ENCODE results near the gene CEP72. TPM values are rescaled to one million over a fixed set of nuclear protein-coding genes. Genes with fewer than 3 reads are reported as not detected.
A peak's percentile ranks its signal among the peaks of the same experiment; 100 is the strongest.

Gene CEP72
- total RNA-seq, 1 experiment from 2014 or later = 24.8 TPM

DNA sequence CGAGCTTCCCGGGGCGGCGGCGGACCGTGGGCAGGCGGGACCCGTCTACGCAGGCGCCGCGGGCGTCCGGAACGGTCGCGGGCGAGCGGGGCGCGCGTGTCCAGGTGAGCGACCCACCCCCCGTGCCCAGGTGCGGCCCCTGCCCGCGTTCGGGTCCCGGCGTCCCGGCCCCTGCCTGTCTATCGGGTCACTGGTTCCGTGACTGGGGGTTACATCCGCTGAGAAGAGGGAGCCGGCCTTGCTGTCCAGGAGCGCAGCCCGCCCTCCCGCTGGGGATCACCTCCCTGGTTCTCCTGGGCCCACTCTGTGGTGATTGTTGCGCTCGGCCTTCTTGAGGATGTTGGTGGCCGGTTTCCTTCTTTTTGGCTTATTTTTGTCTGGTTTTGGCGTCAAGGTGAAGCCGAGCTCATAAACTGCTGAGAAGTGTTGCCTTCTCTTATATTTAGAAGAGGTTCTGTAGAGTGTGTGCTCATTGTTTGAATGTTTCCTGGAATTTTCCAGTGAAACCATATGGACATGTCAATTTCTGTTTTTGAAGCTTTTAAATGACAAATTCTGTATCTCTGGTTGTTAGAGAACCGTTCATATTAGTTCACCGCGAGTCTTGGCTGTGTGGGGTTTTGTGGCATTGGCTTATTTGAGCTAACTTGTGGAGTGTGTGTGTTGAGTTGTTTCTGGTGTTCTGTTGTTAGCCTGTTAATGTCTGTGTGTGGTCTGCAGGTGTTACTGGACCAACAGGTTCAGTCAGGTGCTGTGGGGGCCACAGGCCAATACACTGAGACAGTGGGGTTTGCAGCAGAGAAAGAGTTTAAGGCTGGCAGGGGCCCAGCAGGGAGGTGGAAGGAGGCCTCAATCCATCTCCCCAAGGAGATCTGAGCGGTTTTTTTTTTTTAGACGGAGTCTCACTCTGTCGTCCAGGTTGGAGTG lies 621 bp downstream of the CEP72 start:
- H3K9ac ChIP-seq (ENCODE audit: extremely low read depth, insufficient read length, low read length) = no peak overlapping the region
- H3K27ac Mint-ChIP-seq = peak overlapping the region; percentile 46 to 81 (median 46)
- peak overlapping the region; percentile 55; the same call in 1 of the 2 replicates for H3K14ac ChIP-seq (ENCODE audit: insufficient read depth, low read length)
- DNase-seq = no peak
- H4K20me1 ChIP-seq (ENCODE audit: control insufficient read depth, insufficient read depth, insufficient read length) = no peaks in the 10 kb centered on the region
- H3K9me3 ChIP-seq (ENCODE audit: control insufficient read depth, low read depth, low read length) = no peaks in the 10 kb centered on the region
- no peak overlapping the region for H3K23ac ChIP-seq (ENCODE audit: insufficient read length, low read depth, low read length)
- TF ChIP-seq, protein P1, sequence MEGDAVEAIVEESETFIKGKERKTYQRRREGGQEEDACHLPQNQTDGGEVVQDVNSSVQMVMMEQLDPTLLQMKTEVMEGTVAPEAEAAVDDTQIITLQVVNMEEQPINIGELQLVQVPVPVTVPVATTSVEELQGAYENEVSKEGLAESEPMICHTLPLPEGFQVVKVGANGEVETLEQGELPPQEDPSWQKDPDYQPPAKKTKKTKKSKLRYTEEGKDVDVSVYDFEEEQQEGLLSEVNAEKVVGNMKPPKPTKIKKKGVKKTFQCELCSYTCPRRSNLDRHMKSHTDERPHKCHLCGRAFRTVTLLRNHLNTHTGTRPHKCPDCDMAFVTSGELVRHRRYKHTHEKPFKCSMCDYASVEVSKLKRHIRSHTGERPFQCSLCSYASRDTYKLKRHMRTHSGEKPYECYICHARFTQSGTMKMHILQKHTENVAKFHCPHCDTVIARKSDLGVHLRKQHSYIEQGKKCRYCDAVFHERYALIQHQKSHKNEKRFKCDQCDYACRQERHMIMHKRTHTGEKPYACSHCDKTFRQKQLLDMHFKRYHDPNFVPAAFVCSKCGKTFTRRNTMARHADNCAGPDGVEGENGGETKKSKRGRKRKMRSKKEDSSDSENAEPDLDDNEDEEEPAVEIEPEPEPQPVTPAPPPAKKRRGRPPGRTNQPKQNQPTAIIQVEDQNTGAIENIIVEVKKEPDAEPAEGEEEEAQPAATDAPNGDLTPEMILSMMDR (conservative IDR thresholded peaks at IDR 0.05) = no peak
- no peaks in the 10 kb centered on the region for H3K23me2 ChIP-seq (ENCODE audit: insufficient read length, low read depth, low read length, poor library complexity, severe bottlenecking)
- H2BK12ac ChIP-seq (ENCODE audit: insufficient read length, low read depth, low read length) = no peak overlapping the region
- H3K4ac ChIP-seq (ENCODE audit: low read depth, low read length) = no peak overlapping the region
- 0 out of 2 replicates have a peak, but pooled peaks cover 3% of the 10 kb centered on the region for H3K27me3 ChIP-seq (ENCODE audit: insufficient read depth, low read length)
- H2BK20ac ChIP-seq (ENCODE audit: low read depth, low read length, poor library complexity, severe bottlenecking) = no peak overlapping the region
- H3K4me3 Mint-ChIP-seq = peak overlapping the region; percentile 88 to 94
- H2BK15ac ChIP-seq (ENCODE audit: low read depth, low read length) = no peak overlapping the region
- no peak overlapping the region for H2AK5ac ChIP-seq (ENCODE audit: insufficient read length, low read length)
- peak overlapping the region; percentile 50 for H3K18ac ChIP-seq (ENCODE audit: insufficient read length, low read depth, low read length)
- peaks cover 22 to 32% (median 24%) of the 10 kb centered on the region in 3 experiments for H3K36me3 Mint-ChIP-seq (ENCODE audit: insufficient read depth in 1 of 3, low read depth in 3 of 3)
- peaks cover 4 to 10% of the 10 kb centered on the region in 2 experiments for H3K9me3 Mint-ChIP-seq
- H2BK5ac ChIP-seq (ENCODE audit: insufficient read length, low read length) = no peak overlapping the region
- no peak overlapping the region for H4K91ac ChIP-seq (ENCODE audit: insufficient read length, low read depth, low read length)
- H3K56ac ChIP-seq (ENCODE audit: insufficient read length, low read depth, low read length) = no peak overlapping the region
- H3K79me1 ChIP-seq (ENCODE audit: insufficient read depth, low read depth, low read length, poor library complexity, severe bottlenecking) = peaks cover 9% of the 10 kb centered on the region
- H3K4me1 ChIP-seq (ENCODE audit: insufficient read depth, low read length) = no peaks in the 10 kb centered on the region; the same call in 1 of the 2 replicates
- no peak overlapping the region for H2AFZ ChIP-seq (ENCODE audit: low read length)
- no peak overlapping the region for H3T11ph ChIP-seq (ENCODE audit: low read length)
- no CpG with 5 or more reads among the region's 49 CpGs for WGBS (ENCODE audit: extremely low coverage, insufficient read length, low lambda C conversion rate)
- H4K5ac ChIP-seq (ENCODE audit: insufficient read length, low read depth, low read length) = no peak overlapping the region
- peaks cover 19% of the 10 kb centered on the region for H3K79me2 ChIP-seq (ENCODE audit: insufficient read depth, low read length)
- H2BK120ac ChIP-seq (ENCODE audit: low read depth, low read length, poor library complexity, severe bottlenecking) = no peak overlapping the region
- no peak overlapping the region for H3K27ac ChIP-seq (ENCODE audit: insufficient read length, low read depth, low read length)
- H3K27me3 Mint-ChIP-seq (ENCODE audit: low read depth) = peaks cover 9% of the 10 kb centered on the region
- peak overlapping the region; percentile 66 for H3K4me2 ChIP-seq (ENCODE audit: insufficient read depth, insufficient read length, low read length)
- H4K8ac ChIP-seq (replicated peaks; ENCODE audit: insufficient read length, low read depth, low read length) = no peak overlapping the region
- peaks cover 20 to 27% of the 10 kb centered on the region in 2 experiments for H3K4me1 Mint-ChIP-seq

Data from H9 (cell line).